GM10248 (cell line): ENCODE data around the gene PDE11A.

Experiments
- CTCF ChIA-PET: fragments of 300-600 bp; sonication (Branson Sonifier 250); formaldehyde crosslinking; extraction: SDS; loops from one replicate; lab custom pipeline; 2021; ENCODE audit warnings: antibody characterized with exemption; lab: Yijun Ruan, JAX
- POLR2A ChIA-PET: fragments of 350-650 bp; sonication (Branson Sonifier 250); formaldehyde crosslinking; extraction: SDS; loops from one replicate; lab custom pipeline; 2020; ENCODE audit warnings: antibody characterized with exemption; lab: Yijun Ruan, JAX
- DNase-seq: peaks from one replicate; pipeline ENCODE4 v3.0.0; 2012; ENCODE audit errors: extremely low spot score
- CTCF ChIP-seq: IDR thresholded peaks from 2 replicates; pipeline ENCODE4 v1.5.1; 2012; ENCODE audit warnings: mild to moderate bottlenecking, low read depth; ENCODE audit errors: extremely low read depth, missing control alignments, control extremely low read depth

The PDE11A gene

GRCh38 chr2:177711483-177712265 lies 360.9 kb downstream of the PDE11A start:
- ChIA-PET POLR2A (no interaction called here), CTCF (interaction anchor here (0.7 to 4.7 kb wide), 6 partner anchors 10 to 378 kb away, joined by 3 to 29 read pairs (median 3); no protein-coding TSS in a partner anchor)
- no peak for DNase-seq
- no peak for TF ChIP-seq CTCF

GRCh38 chr2:177710889-177711288 lies 361.7 kb downstream of the PDE11A start:
- TF ChIP-seq CTCF: no peak
- ChIA-PET POLR2A (no interaction called here), CTCF (interaction anchor here (0.7 to 4.7 kb wide), 6 partner anchors 9 to 378 kb away, joined by 3 to 29 read pairs (median 3); no protein-coding TSS in a partner anchor)
- DNase-seq: no peak

GRCh38 chr2:177709986-177710401 lies 362.6 kb downstream of the PDE11A start:
- DNase-seq: no peak
- CTCF ChIA-PET: interaction anchor here (0.8 to 3.5 kb wide), 3 partner anchors 8 to 14 kb away, joined by 3 to 12 read pairs (median 6); no protein-coding TSS in a partner anchor
- POLR2A ChIA-PET: no interaction called here
- TF ChIP-seq CTCF: no peak

- DNase-seq: no peak
- ChIA-PET CTCF (interaction anchor here (0.7 to 3.5 kb wide), 5 partner anchors 9 to 17 kb away, joined by 3 to 12 read pairs (median 6); no protein-coding TSS in a partner anchor), POLR2A (no interaction called here)
- no peak for TF ChIP-seq CTCF
Observed at GRCh38 chr2:177708660-177709444, 363.7 kb downstream of the PDE11A start.

GRCh38 chr2:177708106-177708505 lies 364.5 kb downstream of the PDE11A start:
- DNase-seq: no peak
- ChIA-PET POLR2A (no interaction called here), CTCF (interaction anchor here (0.7 to 3.5 kb wide), 5 partner anchors 10 to 373 kb away, joined by 3 to 12 read pairs (median 4); no protein-coding TSS in a partner anchor)
- TF ChIP-seq CTCF: no peak

- CTCF ChIA-PET: interaction anchor here (1.1 to 2.2 kb wide), 2 partner anchors 10 to 19 kb away, joined by 3 to 6 read pairs; no protein-coding TSS in a partner anchor
- DNase-seq: no peak
- POLR2A ChIA-PET: no interaction called here
- no peak for TF ChIP-seq CTCF
Observed at GRCh38 chr2:177705511-177706173, 366.9 kb downstream of the PDE11A start.
